Endothelial cell of umbilical vein (primary cell): ENCODE data around the gene DLGAP1.

ENCODE experiments used
- MYC ChIP-seq: IDR thresholded peaks from one replicate; pipeline ENCODE4 v1.6.1; 2011; ENCODE audit warnings: mild to moderate bottlenecking, low read depth, low read length
- POLR2A ChIP-seq: IDR thresholded peaks from 2 replicates; pipeline ENCODE4 v1.6.1; 2012; ENCODE audit warnings: low read depth, mild to moderate bottlenecking, control low read depth, low read length
- POLR2AphosphoS5 ChIP-seq: IDR thresholded peaks from 2 replicates; pipeline ENCODE4 v1.6.1; 2012; ENCODE audit warnings: low read depth, mild to moderate bottlenecking, control low read depth, low read length, moderate library complexity; ENCODE audit not compliant: insufficient read depth
- TF ChIP-seq, protein P1 (sequence below), 2 donors: IDR thresholded peaks; 1 replicate in 1 of 2; 2 replicates in 1 of 2; pipeline ENCODE4 v1.5.1; 2011; ENCODE audit warnings: low read length in 2 of 2, mild to moderate bottlenecking in 2 of 2, moderate library complexity in 2 of 2, control low read depth in 1 of 2, inconsistent platforms in 1 of 2, low read depth in 1 of 2; ENCODE audit not compliant: insufficient read depth in 1 of 2; ENCODE audit errors: extremely low read depth in 1 of 2
- TF ChIP-seq, protein P2 (sequence below): IDR thresholded peaks from 2 replicates; pipeline ENCODE4 v1.6.1; 2011; ENCODE audit not compliant: insufficient read depth, insufficient read length

DNA sequence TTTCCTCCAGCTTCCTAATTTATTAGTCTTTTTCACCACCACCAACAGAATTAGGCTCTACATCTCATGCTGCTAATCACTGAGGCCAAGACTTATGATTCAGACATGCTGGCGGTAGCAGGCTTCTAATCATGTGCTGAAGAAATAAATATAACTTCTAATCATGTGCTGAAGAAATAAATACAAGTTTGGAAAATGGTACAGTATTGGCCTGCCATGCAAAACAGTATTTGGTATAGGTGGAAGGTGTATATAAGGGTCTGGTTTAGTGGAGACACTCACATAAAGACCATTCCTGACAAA, 764.4 kb downstream of the DLGAP1 start:
- TF ChIP-seq, protein P1, sequence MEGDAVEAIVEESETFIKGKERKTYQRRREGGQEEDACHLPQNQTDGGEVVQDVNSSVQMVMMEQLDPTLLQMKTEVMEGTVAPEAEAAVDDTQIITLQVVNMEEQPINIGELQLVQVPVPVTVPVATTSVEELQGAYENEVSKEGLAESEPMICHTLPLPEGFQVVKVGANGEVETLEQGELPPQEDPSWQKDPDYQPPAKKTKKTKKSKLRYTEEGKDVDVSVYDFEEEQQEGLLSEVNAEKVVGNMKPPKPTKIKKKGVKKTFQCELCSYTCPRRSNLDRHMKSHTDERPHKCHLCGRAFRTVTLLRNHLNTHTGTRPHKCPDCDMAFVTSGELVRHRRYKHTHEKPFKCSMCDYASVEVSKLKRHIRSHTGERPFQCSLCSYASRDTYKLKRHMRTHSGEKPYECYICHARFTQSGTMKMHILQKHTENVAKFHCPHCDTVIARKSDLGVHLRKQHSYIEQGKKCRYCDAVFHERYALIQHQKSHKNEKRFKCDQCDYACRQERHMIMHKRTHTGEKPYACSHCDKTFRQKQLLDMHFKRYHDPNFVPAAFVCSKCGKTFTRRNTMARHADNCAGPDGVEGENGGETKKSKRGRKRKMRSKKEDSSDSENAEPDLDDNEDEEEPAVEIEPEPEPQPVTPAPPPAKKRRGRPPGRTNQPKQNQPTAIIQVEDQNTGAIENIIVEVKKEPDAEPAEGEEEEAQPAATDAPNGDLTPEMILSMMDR (IDR thresholded peaks at IDR 0.05; ENCODE audit: extremely low read depth in 1 of 2, insufficient read depth in 1 of 2, low read depth in 1 of 2, low read length in 2 of 2), result no peak
- TF ChIP-seq MYC (no peak), POLR2A (no peak), POLR2AphosphoS5 (no peak)
- TF ChIP-seq, protein P2, sequence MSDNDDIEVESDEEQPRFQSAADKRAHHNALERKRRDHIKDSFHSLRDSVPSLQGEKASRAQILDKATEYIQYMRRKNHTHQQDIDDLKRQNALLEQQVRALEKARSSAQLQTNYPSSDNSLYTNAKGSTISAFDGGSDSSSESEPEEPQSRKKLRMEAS, result no peak
